H9 (cell line): ENCODE measurements around the gene ILDR2. TPM values are rescaled to one million over a fixed set of nuclear protein-coding genes. Genes with fewer than 3 reads are reported as not detected.

Experiments
- DNase-seq: peaks from one replicate; pipeline ENCODE4 v3.0.0-alpha.2; 2017
- H2AFZ ChIP-seq: one replicate; pipeline ENCODE4 v1.6.1; 2013; ENCODE audit warnings: mild to moderate bottlenecking, low read length, control low read depth, moderate library complexity
- H2AK5ac ChIP-seq: 2 replicates; pipeline ENCODE4 v1.6.1; 2013; ENCODE audit warnings: low read length, control low read depth, mixed read lengths; ENCODE audit not compliant: insufficient read length
- H2BK120ac ChIP-seq: one replicate; pipeline ENCODE4 v1.6.1; 2013; ENCODE audit warnings: low read depth, mild to moderate bottlenecking, low read length, control low read depth, inconsistent platforms; ENCODE audit not compliant: poor library complexity, severe bottlenecking
- H2BK12ac ChIP-seq: 2 replicates; pipeline ENCODE4 v1.6.1; 2013; ENCODE audit warnings: low read length, control low read depth, mixed read lengths, low read depth; ENCODE audit not compliant: insufficient read length
- H2BK15ac ChIP-seq: 2 replicates; pipeline ENCODE4 v1.6.1; 2013; ENCODE audit warnings: low read depth, low read length, control low read depth
- H2BK20ac ChIP-seq: one replicate; pipeline ENCODE4 v1.6.1; 2013; ENCODE audit warnings: low read depth, mild to moderate bottlenecking, low read length, control low read depth, inconsistent platforms; ENCODE audit not compliant: poor library complexity, severe bottlenecking
- H2BK5ac ChIP-seq: 2 replicates; pipeline ENCODE4 v1.6.1; 2013; ENCODE audit warnings: low read length, control low read depth, mixed read lengths; ENCODE audit not compliant: insufficient read length
- H3K14ac ChIP-seq: 2 replicates; pipeline ENCODE4 v1.6.1; 2013; ENCODE audit warnings: low read length, control low read depth; ENCODE audit not compliant: insufficient read depth
- H3K18ac ChIP-seq: 2 replicates; pipeline ENCODE4 v1.6.1; 2013; ENCODE audit warnings: low read depth, mild to moderate bottlenecking, mixed read lengths, low read length, control low read depth; ENCODE audit not compliant: insufficient read length
- H3K23ac ChIP-seq: 2 replicates; pipeline ENCODE4 v1.6.1; 2013; ENCODE audit warnings: low read length, control low read depth, mixed read lengths, low read depth; ENCODE audit not compliant: insufficient read length
- H3K23me2 ChIP-seq: 2 replicates; pipeline ENCODE4 v1.6.1; 2013; ENCODE audit warnings: low read depth, mild to moderate bottlenecking, mixed read lengths, low read length, control low read depth; ENCODE audit not compliant: insufficient read length, poor library complexity, severe bottlenecking
- H3K27ac ChIP-seq: 2 replicates; pipeline ENCODE4 v1.5.1; 2013; ENCODE audit warnings: low read length, control low read depth, mixed read lengths, low read depth; ENCODE audit not compliant: insufficient read length
- H3K27me3 ChIP-seq: 2 replicates; pipeline ENCODE4 v1.6.1; 2013; ENCODE audit warnings: low read length, control low read depth, inconsistent platforms; ENCODE audit not compliant: insufficient read depth
- H3K4ac ChIP-seq: 2 replicates; pipeline ENCODE4 v1.6.1; 2013; ENCODE audit warnings: low read depth, mild to moderate bottlenecking, control low read depth, inconsistent platforms, low read length, moderate library complexity
- H3K4me1 ChIP-seq: 2 replicates; pipeline ENCODE4 v1.6.1; 2013; ENCODE audit warnings: low read length, control low read depth, inconsistent platforms; ENCODE audit not compliant: insufficient read depth
- H3K4me2 ChIP-seq: 2 replicates; pipeline ENCODE4 v1.6.1; 2013; ENCODE audit warnings: low read length, control low read depth, mixed read lengths; ENCODE audit not compliant: insufficient read length, insufficient read depth
- H3K56ac ChIP-seq: 2 replicates; pipeline ENCODE4 v1.6.1; 2013; ENCODE audit warnings: low read depth, mild to moderate bottlenecking, mixed read lengths, low read length, control low read depth; ENCODE audit not compliant: insufficient read length
- H3K79me1 ChIP-seq: 2 replicates; pipeline ENCODE4 v1.6.1; 2013; ENCODE audit warnings: low read depth, mild to moderate bottlenecking, moderate library complexity, low read length, control low read depth, inconsistent platforms; ENCODE audit not compliant: insufficient read depth, poor library complexity, severe bottlenecking
- H3K79me2 ChIP-seq: 2 replicates; pipeline ENCODE4 v1.6.1; 2013; ENCODE audit warnings: low read length, control low read depth, inconsistent platforms; ENCODE audit not compliant: insufficient read depth
- H3K9ac ChIP-seq: 2 replicates; pipeline ENCODE4 v1.6.1; 2013; ENCODE audit warnings: low read length, control low read depth, mixed read lengths; ENCODE audit not compliant: insufficient read length; ENCODE audit errors: extremely low read depth
- H3K9me3 ChIP-seq: one replicate; pipeline ENCODE4 v1.6.1; 2013; ENCODE audit warnings: low read depth, low read length, inconsistent platforms; ENCODE audit not compliant: control insufficient read depth
- H3T11ph ChIP-seq: one replicate; pipeline ENCODE4 v1.6.1; 2013; ENCODE audit warnings: mild to moderate bottlenecking, low read length, control low read depth, inconsistent platforms
- H4K20me1 ChIP-seq: one replicate; pipeline ENCODE4 v1.6.1; 2013; ENCODE audit not compliant: control insufficient read depth, insufficient read length, insufficient read depth
- H4K5ac ChIP-seq: 2 replicates; pipeline ENCODE4 v1.6.1; 2013; ENCODE audit warnings: low read depth, mild to moderate bottlenecking, mixed read lengths, low read length, control low read depth; ENCODE audit not compliant: insufficient read length
- H4K8ac ChIP-seq: replicated peaks from 2 replicates; pipeline ENCODE4 v1.6.1; 2013; ENCODE audit warnings: low read length, control low read depth, mixed read lengths, low read depth; ENCODE audit not compliant: insufficient read length
- H4K91ac ChIP-seq: 2 replicates; pipeline ENCODE4 v1.6.1; 2013; ENCODE audit warnings: low read depth, mild to moderate bottlenecking, moderate library complexity, mixed read lengths, low read length, control low read depth; ENCODE audit not compliant: insufficient read length
- H3K27ac Mint-ChIP-seq, 3 experiments: 2 replicates in 2 of 3; 3 replicates in 1 of 3; pipeline ENCODE4 v1.8.0; 2020 to 2021; ENCODE audit warnings: mixed read lengths in 3 of 3, mild to moderate bottlenecking in 1 of 3, moderate library complexity in 1 of 3
- H3K27me3 Mint-ChIP-seq: 2 replicates; pipeline ENCODE4 v1.8.0; 2021; ENCODE audit warnings: low read depth, mild to moderate bottlenecking, moderate library complexity, mixed read lengths
- H3K36me3 Mint-ChIP-seq, 3 experiments: 2 replicates in 2 of 3; 3 replicates in 1 of 3; pipeline ENCODE4 v1.8.0; 2020 to 2021; ENCODE audit warnings: low read depth in 3 of 3, mixed read lengths in 3 of 3; ENCODE audit not compliant: insufficient read depth in 1 of 3
- H3K4me1 Mint-ChIP-seq, 2 experiments: 2 replicates each; pipeline ENCODE4 v1.8.0; 2020; ENCODE audit warnings: mixed read lengths in 2 of 2
- H3K4me3 Mint-ChIP-seq, 2 experiments: 2 replicates in 1 of 2; 3 replicates in 1 of 2; pipeline ENCODE4 v1.8.0; 2020 to 2021; ENCODE audit warnings: mild to moderate bottlenecking in 2 of 2, mixed read lengths in 2 of 2, moderate library complexity in 1 of 2
- H3K9me3 Mint-ChIP-seq, 2 experiments: 2 replicates in 1 of 2; 3 replicates in 1 of 2; pipeline ENCODE4 v1.8.0; 2020; ENCODE audit warnings: mild to moderate bottlenecking in 2 of 2, mixed read lengths in 2 of 2, moderate library complexity in 1 of 2
- WGBS: extraction: QIAGEN DNeasy Blood & Tissue Kit; methylation state at CpG from one replicate; pipeline ENCODE4 v1.1.7; 2013; ENCODE audit warnings: missing lambda C conversion rate, low lambda C conversion rate, mixed read lengths; ENCODE audit not compliant: insufficient read length; ENCODE audit errors: extremely low coverage; 5-methylcytosine and 5-hydroxymethylcytosine counted together
- total RNA-seq: library from RNA; stranded (reverse); gene quantifications from 2 replicates; pipeline ENCODE4 v1.2.1, GENCODE V29; 2021
- TF ChIP-seq, protein P1 (sequence below): fragments of 200-600 bp; sonication (generic); conservative IDR thresholded peaks from 3 replicates; pipeline ENCODE4 v1.8.0; 2021; ENCODE audit warnings: antibody characterized with exemption, mild to moderate bottlenecking

Gene ILDR2
- total RNA-seq, 1 experiment from 2014 or later: 1.1 TPM

DNA sequence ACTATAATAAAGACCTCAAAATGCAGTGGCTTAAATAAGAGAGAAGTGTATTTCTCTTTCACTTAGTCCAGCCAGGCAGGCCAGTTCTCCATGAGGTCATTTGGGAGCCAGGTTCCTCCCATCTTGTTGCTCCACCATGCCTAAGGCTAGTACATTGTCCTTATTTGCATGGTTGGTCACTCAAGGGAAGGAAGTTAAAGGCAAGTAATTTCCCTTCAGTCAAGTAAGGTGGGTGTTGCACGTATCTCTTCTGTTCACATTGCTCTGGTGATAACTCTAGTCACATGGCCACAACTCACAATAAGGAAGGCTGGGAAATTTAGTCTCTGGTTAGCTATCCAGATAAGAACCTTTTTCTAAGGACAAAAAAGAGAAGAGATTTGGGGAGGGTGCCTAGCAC is 72.1 kb downstream of the ILDR2 start:
- H3K36me3 Mint-ChIP-seq: peaks cover 0 to 4% (median 3%) of the 10 kb centered on the region in 3 experiments; a peak in 4 of 7 replicates
- H3K27me3 Mint-ChIP-seq: no peaks in the 10 kb centered on the region

More for the DNA sequence above, 72.1 kb downstream of the ILDR2 start:
- Histone ChIP-seq H3K18ac (no peak overlapping the region), H3K9ac (no peak overlapping the region), H3K79me2 (no peaks in the 10 kb centered on the region), H3K4me1 (0 out of 2 replicates have a peak, but pooled peaks cover 3% of the 10 kb centered on the region), H3K23me2 (no peaks in the 10 kb centered on the region), H3K27me3 (no peaks in the 10 kb centered on the region), H3K14ac (no peak overlapping the region), H2BK5ac (no peak overlapping the region), H2AK5ac (no peak overlapping the region), H3K79me1 (no peaks in the 10 kb centered on the region), H3K4me2 (no peak overlapping the region), H3K56ac (no peak overlapping the region), H4K5ac (no peak overlapping the region), H2BK120ac (no peak overlapping the region), H3K9me3 (no peaks in the 10 kb centered on the region), H2AFZ (no peak overlapping the region), H2BK15ac (no peak overlapping the region), H3K27ac (no peak overlapping the region), H4K20me1 (no peaks in the 10 kb centered on the region), H4K8ac (no peak overlapping the region), H4K91ac (no peak overlapping the region), H2BK20ac (no peak overlapping the region), H3K23ac (no peak overlapping the region), H3K4ac (no peak overlapping the region), H2BK12ac (no peak overlapping the region), H3T11ph (no peak overlapping the region)
- H3K27ac Mint-ChIP-seq: no peak overlapping the region
- H3K4me1 Mint-ChIP-seq: no peaks in the 10 kb centered on the region
- DNase-seq: no peak
- no peak overlapping the region for H3K4me3 Mint-ChIP-seq
- H3K9me3 Mint-ChIP-seq: peaks cover 4% of the 10 kb centered on the region in 2 experiments; a peak in 4 of 5 replicates
- TF ChIP-seq, protein P1, sequence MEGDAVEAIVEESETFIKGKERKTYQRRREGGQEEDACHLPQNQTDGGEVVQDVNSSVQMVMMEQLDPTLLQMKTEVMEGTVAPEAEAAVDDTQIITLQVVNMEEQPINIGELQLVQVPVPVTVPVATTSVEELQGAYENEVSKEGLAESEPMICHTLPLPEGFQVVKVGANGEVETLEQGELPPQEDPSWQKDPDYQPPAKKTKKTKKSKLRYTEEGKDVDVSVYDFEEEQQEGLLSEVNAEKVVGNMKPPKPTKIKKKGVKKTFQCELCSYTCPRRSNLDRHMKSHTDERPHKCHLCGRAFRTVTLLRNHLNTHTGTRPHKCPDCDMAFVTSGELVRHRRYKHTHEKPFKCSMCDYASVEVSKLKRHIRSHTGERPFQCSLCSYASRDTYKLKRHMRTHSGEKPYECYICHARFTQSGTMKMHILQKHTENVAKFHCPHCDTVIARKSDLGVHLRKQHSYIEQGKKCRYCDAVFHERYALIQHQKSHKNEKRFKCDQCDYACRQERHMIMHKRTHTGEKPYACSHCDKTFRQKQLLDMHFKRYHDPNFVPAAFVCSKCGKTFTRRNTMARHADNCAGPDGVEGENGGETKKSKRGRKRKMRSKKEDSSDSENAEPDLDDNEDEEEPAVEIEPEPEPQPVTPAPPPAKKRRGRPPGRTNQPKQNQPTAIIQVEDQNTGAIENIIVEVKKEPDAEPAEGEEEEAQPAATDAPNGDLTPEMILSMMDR: no peak
- WGBS: no CpG with 5 or more reads among the region's 1 CpG
